Fibroblast of lung (primary cell): ENCODE measurements around the gene SPIRE1. TPM values are rescaled to one million over a fixed set of nuclear protein-coding genes. Genes with fewer than 3 reads are reported as not detected.
"Not testable (repeated sequence)": the region's sequence is repeated elsewhere in the genome, so short reads cannot be mapped to it uniquely, and the experiment has no call there.

Experiments used
- DNase-seq, 2 donors: peaks; one replicate each; pipeline versions ENCODE4 v3.0.0 to v3.0.0-alpha.2; 2010; ENCODE audit warnings: low read depth in 2 of 2
- H2AFZ ChIP-seq: 2 replicates; pipeline ENCODE4 v1.5.1; 2012; ENCODE audit warnings: low read length, control low read depth, inconsistent platforms
- H3K27ac ChIP-seq: 2 replicates; pipeline ENCODE4 v1.5.1; 2011; ENCODE audit warnings: low read length, control low read depth; ENCODE audit not compliant: insufficient read depth
- H3K27me3 ChIP-seq: 2 replicates; pipeline ENCODE4 v1.5.1; 2011; ENCODE audit warnings: mild to moderate bottlenecking, low read length; ENCODE audit not compliant: control insufficient read depth, insufficient read depth
- H3K36me3 ChIP-seq: 2 replicates; pipeline ENCODE4 v1.5.1; 2011; ENCODE audit warnings: low read length; ENCODE audit not compliant: control insufficient read depth, insufficient read depth
- H3K4me1 ChIP-seq: 2 replicates; pipeline ENCODE4 v1.5.1; 2011; ENCODE audit warnings: low read length; ENCODE audit not compliant: control insufficient read depth, insufficient read depth; ENCODE audit errors: extremely low read depth
- H3K4me2 ChIP-seq: 2 replicates; pipeline ENCODE4 v1.5.1; 2011; ENCODE audit warnings: low read length, control low read depth; ENCODE audit not compliant: insufficient read depth; ENCODE audit errors: extremely low read depth
- H3K4me3 ChIP-seq, 4 experiments: fragments of 200-600 bp in 1 of 4; sonication (generic) in 1 of 4; replicated peaks in 1 of 4; 2 replicates each; pipeline ENCODE4 v1.5.1; 2011 to 2016; ENCODE audit warnings: low read length in 4 of 4, low read depth in 3 of 4, mild to moderate bottlenecking in 3 of 4, control low read depth in 2 of 4, inconsistent platforms in 1 of 4, mixed read lengths in 1 of 4; ENCODE audit not compliant: insufficient read depth in 1 of 4; ENCODE audit errors: control extremely low read depth in 1 of 4
- H3K79me2 ChIP-seq: 2 replicates; pipeline ENCODE4 v1.5.1; 2012; ENCODE audit warnings: mild to moderate bottlenecking, low read length, inconsistent platforms; ENCODE audit not compliant: control insufficient read depth, insufficient read depth
- H3K9ac ChIP-seq: 2 replicates; pipeline ENCODE4 v1.5.1; 2011; ENCODE audit warnings: mild to moderate bottlenecking, low read length, control low read depth; ENCODE audit not compliant: insufficient read depth
- H3K9me3 ChIP-seq: 2 replicates; pipeline ENCODE4 v1.5.1; 2012; ENCODE audit warnings: low read depth, low read length; ENCODE audit not compliant: control insufficient read depth, insufficient read depth
- H4K20me1 ChIP-seq: 2 replicates; pipeline ENCODE4 v1.5.1; 2011; ENCODE audit warnings: low read length; ENCODE audit not compliant: control insufficient read depth, insufficient read depth; ENCODE audit errors: extremely low read depth
- EZH2 ChIP-seq: IDR thresholded peaks from 2 replicates; pipeline ENCODE4 v1.5.1; 2012; ENCODE audit warnings: low read length, control low read depth, mild to moderate bottlenecking; ENCODE audit errors: missing control alignments
- polyA plus RNA-seq, 2 donors: library from polyadenylated mRNA; depleted of rRNA in 1 of 2; stranded (reverse) in 1 of 2; unstranded in 1 of 2; fragments of >200 nt; gene quantifications; 2 replicates each; pipeline ENCODE4 v1.2.1, GENCODE V29; 2011 to 2012; ENCODE audit warnings: missing spikeins in 1 of 2
- total RNA-seq: library from RNA; depleted of rRNA; stranded (reverse); fragments of >200 nt; gene quantifications from 2 replicates; pipeline ENCODE4 v1.2.1, GENCODE V29; 2014
- TF ChIP-seq, protein P1 (sequence below), 2 donors: IDR thresholded peaks in 1 of 2; conservative IDR thresholded peaks in 1 of 2; 1 replicate in 1 of 2; 2 replicates in 1 of 2; pipeline ENCODE4 v1.5.1; 2011 to 2012; ENCODE audit warnings: low read length in 2 of 2, control low read depth in 1 of 2, inconsistent platforms in 1 of 2, low read depth in 1 of 2, mild to moderate bottlenecking in 1 of 2

SPIRE1 gene
- total and polyA plus RNA-seq, 2 donors (not counting 1 experiment from before 2014, with no cell fraction given) = 19.0 to 31.0 TPM

- peaks cover 3% of the 10 kb centered on the region for H3K79me2 ChIP-seq
- no peak overlapping the region for H2AFZ ChIP-seq
These were observed 105.0 kb downstream of the SPIRE1 start for GRCh38 chr18:12552879-12553242.

GRCh38 chr18:12551943-12552878, 105.7 kb downstream of the SPIRE1 start:
- DNase-seq = peak; percentile 82 to 98
- H2AFZ ChIP-seq, H3K36me3 ChIP-seq, H4K20me1 ChIP-seq, H3K27ac ChIP-seq, H3K4me3 ChIP-seq, H3K79me2 ChIP-seq, H3K4me1 ChIP-seq, H3K9me3 ChIP-seq, H3K9ac ChIP-seq, H3K27me3 ChIP-seq: not testable (repeated sequence)
- TF ChIP-seq, protein P1, sequence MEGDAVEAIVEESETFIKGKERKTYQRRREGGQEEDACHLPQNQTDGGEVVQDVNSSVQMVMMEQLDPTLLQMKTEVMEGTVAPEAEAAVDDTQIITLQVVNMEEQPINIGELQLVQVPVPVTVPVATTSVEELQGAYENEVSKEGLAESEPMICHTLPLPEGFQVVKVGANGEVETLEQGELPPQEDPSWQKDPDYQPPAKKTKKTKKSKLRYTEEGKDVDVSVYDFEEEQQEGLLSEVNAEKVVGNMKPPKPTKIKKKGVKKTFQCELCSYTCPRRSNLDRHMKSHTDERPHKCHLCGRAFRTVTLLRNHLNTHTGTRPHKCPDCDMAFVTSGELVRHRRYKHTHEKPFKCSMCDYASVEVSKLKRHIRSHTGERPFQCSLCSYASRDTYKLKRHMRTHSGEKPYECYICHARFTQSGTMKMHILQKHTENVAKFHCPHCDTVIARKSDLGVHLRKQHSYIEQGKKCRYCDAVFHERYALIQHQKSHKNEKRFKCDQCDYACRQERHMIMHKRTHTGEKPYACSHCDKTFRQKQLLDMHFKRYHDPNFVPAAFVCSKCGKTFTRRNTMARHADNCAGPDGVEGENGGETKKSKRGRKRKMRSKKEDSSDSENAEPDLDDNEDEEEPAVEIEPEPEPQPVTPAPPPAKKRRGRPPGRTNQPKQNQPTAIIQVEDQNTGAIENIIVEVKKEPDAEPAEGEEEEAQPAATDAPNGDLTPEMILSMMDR (conservative IDR thresholded peaks at IDR 0.05 in 1 of 2, IDR thresholded peaks at IDR 0.05 in 1 of 2; ENCODE audit: low read depth in 1 of 2, low read length in 2 of 2) = peak; percentile 11 to 21
- peak overlapping the region; percentile 35 for H3K4me2 ChIP-seq

More at GRCh38 chr18:12552879-12553242, 105.0 kb downstream of the SPIRE1 start:
- H3K36me3 ChIP-seq = no peaks in the 10 kb centered on the region
- no peak for DNase-seq
- H4K20me1 ChIP-seq = peaks cover 1% of the 10 kb centered on the region
- H3K4me1 ChIP-seq = peaks cover 3% of the 10 kb centered on the region
- no peak for TF ChIP-seq EZH2
- TF ChIP-seq, protein P1 (conservative IDR thresholded peaks at IDR 0.05 in 1 of 2, IDR thresholded peaks at IDR 0.05 in 1 of 2; ENCODE audit: low read depth in 1 of 2, low read length in 2 of 2) = no peak
- H3K27me3 ChIP-seq = no peaks in the 10 kb centered on the region
- no peak overlapping the region for H3K4me3 ChIP-seq
- no peak overlapping the region for H3K27ac ChIP-seq
- no peak overlapping the region for H3K4me2 ChIP-seq
- no peaks in the 10 kb centered on the region for H3K9me3 ChIP-seq
- H3K9ac ChIP-seq = no peak overlapping the region

DNA sequence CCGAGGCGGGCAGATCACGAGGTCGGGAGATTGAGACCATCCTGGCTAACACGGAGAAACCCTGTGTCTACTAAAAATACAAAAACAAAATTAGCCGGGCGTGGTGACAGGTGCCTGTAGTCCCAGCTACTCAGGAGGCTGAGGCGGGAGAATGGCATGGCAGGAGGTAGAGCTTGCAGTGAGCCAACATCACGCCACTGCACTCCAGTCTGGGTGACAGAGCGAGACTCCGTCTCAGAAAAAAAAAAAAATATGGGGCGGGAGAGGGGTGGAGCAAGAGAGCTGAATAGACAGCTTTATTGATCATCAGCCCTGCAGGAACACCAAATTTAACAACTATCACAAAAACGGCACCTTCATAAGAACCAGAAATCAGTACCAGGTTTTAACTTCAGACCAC, 106.4 kb downstream of the SPIRE1 start:
- not testable (repeated sequence) for H3K4me3 ChIP-seq, H3K4me1 ChIP-seq, H3K36me3 ChIP-seq, H3K4me2 ChIP-seq, H2AFZ ChIP-seq, H3K9me3 ChIP-seq, H3K79me2 ChIP-seq, DNase-seq, H3K9ac ChIP-seq, H3K27me3 ChIP-seq, H4K20me1 ChIP-seq, H3K27ac ChIP-seq
